Activated CD4-positive, alpha-beta T cell treated with anti-CD3 and anti-CD28 coated beads for 36 hours (primary cell): ENCODE data around the gene TRIM7. TPM values are rescaled to one million over a fixed set of nuclear protein-coding genes. Genes with fewer than 3 reads are reported as not detected.
"Not testable (repeated sequence)": the region's sequence is repeated elsewhere in the genome, so short reads cannot be mapped to it uniquely, and the experiment has no call there.

Source experiments
- ATAC-seq: fragments of 200-7000 bp; cut with Tn5 transposase; one replicate; pipeline ENCODE4 v1.10.0; 2021; ENCODE audit warnings: mild to moderate bottlenecking, moderate library complexity
- CTCF ChIA-PET: fragments of 350-600 bp; sonication (Branson Sonifier 250); formaldehyde crosslinking; loops from one replicate; lab custom pipeline; 2021; ENCODE audit warnings: antibody characterized with exemption; lab: Charles Lee
- POLR2A ChIA-PET: fragments of 350-600 bp; sonication (Branson Sonifier 250); formaldehyde crosslinking; loops from one replicate; lab custom pipeline; 2021; ENCODE audit warnings: antibody characterized with exemption, inconsistent platforms; lab: Charles Lee
- DNase-seq: peaks from one replicate; pipeline ENCODE4 v3.0.0-alpha.2; 2020
- H3K27ac Mint-ChIP-seq: one replicate; pipeline ENCODE4 v1.8.0; 2021; ENCODE audit warnings: mixed read lengths
- H3K27me3 Mint-ChIP-seq: one replicate; pipeline ENCODE4 v1.8.0; 2021; ENCODE audit warnings: mixed read lengths
- H3K36me3 Mint-ChIP-seq: one replicate; pipeline ENCODE4 v1.8.0; 2021; ENCODE audit warnings: low read depth, mixed read lengths
- H3K4me1 Mint-ChIP-seq: one replicate; pipeline ENCODE4 v1.8.0; 2021; ENCODE audit warnings: mixed read lengths
- H3K4me3 Mint-ChIP-seq: one replicate; pipeline ENCODE4 v1.8.0; 2021; ENCODE audit warnings: mild to moderate bottlenecking, moderate library complexity, mixed read lengths
- H3K9me3 Mint-ChIP-seq: one replicate; pipeline ENCODE4 v1.8.0; 2021; ENCODE audit warnings: low read depth, mixed read lengths
- intact Hi-C, 2 experiments: fragments of 100-400 bp; cut with DNase I in 1 of 2; cut with micrococcal nuclease in 1 of 2; formaldehyde crosslinking; loops; one replicate each; pipeline versions ENCODE4 v1.14.2 to v1.15.1; 2022 to 2024; cut with DNase I, micrococcal nuclease
- total RNA-seq, 2 experiments: library from RNA; stranded (reverse); gene quantifications; one replicate each; pipeline ENCODE4 v1.2.3, GENCODE V29; 2021

The TRIM7 gene
- total RNA-seq, 2 experiments from 2014 or later: 1.4 to 1.6 TPM

- ATAC-seq (no peak), DNase-seq (peak; percentile 69)
- H3K9me3 Mint-ChIP-seq: no peaks in the 10 kb centered on the region
- H3K27ac Mint-ChIP-seq: peak overlapping the region; percentile 95
- H3K4me3 Mint-ChIP-seq: peak overlapping the region; percentile 87
- peaks cover 65% of the 10 kb centered on the region for H3K4me1 Mint-ChIP-seq
- POLR2A ChIA-PET: interaction anchor here (0.7 to 2.6 kb wide), 3 partner anchors 30 to 40 kb away, joined by 3 to 13 read pairs (median 9); partner anchors contain the start of gene TRIM52
- H3K27me3 Mint-ChIP-seq: no peaks in the 10 kb centered on the region
- intact Hi-C loops: no loop called here
- CTCF ChIA-PET: interaction anchor here (0.6 to 1.9 kb wide), 6 partner anchors 9 to 413 kb away, joined by 3 to 7 read pairs (median 3); no protein-coding TSS in a partner anchor
- peaks cover 11% of the 10 kb centered on the region for H3K36me3 Mint-ChIP-seq
Observed at GRCh38 chr5:181221105-181221791, 16.3 kb upstream of the TRIM7 start.

GRCh38 chr5:181220178-181220515 is 15.2 kb upstream of the TRIM7 start:
- DNase-seq: no peak
- intact Hi-C loops: no loop called here
- ChIA-PET CTCF (interaction anchor here (0.7 to 1.1 kb wide), 2 partner anchors 13 to 35 kb away, joined by 3 read pairs; no protein-coding TSS in a partner anchor), POLR2A (interaction anchor here (0.6 to 0.7 kb wide), 2 partner anchors 47 to 56 kb away, joined by 3 read pairs; no protein-coding TSS in a partner anchor)
- Mint-ChIP-seq H3K27ac (no peak overlapping the region), H3K9me3 (no peaks in the 10 kb centered on the region), H3K27me3 (no peaks in the 10 kb centered on the region), H3K4me3 (peak overlapping the region; percentile 35), H3K36me3 (peaks cover 6% of the 10 kb centered on the region), H3K4me1 (peaks cover 60% of the 10 kb centered on the region)
- no peak for ATAC-seq

- peaks cover 54% of the 10 kb centered on the region for H3K4me1 Mint-ChIP-seq
- H3K27me3 Mint-ChIP-seq: no peaks in the 10 kb centered on the region
- H3K27ac Mint-ChIP-seq: no peak overlapping the region
- H3K4me3 Mint-ChIP-seq: peak overlapping the region; percentile 41
- POLR2A ChIA-PET: interaction anchor here (0.6 kb wide), 1 partner anchor 56 kb away, joined by 3 read pairs; no protein-coding TSS in a partner anchor
- CTCF ChIA-PET: no interaction called here
- DNase-seq (no peak), ATAC-seq (no peak)
- H3K9me3 Mint-ChIP-seq: no peaks in the 10 kb centered on the region
- intact Hi-C loops: no loop called here
- H3K36me3 Mint-ChIP-seq: peaks cover 1% of the 10 kb centered on the region
Observed at GRCh38 chr5:181219262-181220177, 14.5 kb upstream of the TRIM7 start.

- peak overlapping the region; percentile 85 for H3K27ac Mint-ChIP-seq
- POLR2A ChIA-PET: no interaction called here
- CTCF ChIA-PET: no interaction called here
- H3K36me3 Mint-ChIP-seq: no peaks in the 10 kb centered on the region
- DNase-seq (no peak), ATAC-seq (no peak)
- intact Hi-C loops: loop anchor here (1.0 kb wide), 4 partner anchors 11 to 408 kb away; no protein-coding TSS in a partner anchor
- peaks cover 47% of the 10 kb centered on the region for H3K4me1 Mint-ChIP-seq
- no peaks in the 10 kb centered on the region for H3K9me3 Mint-ChIP-seq
- no peaks in the 10 kb centered on the region for H3K27me3 Mint-ChIP-seq
- peak overlapping the region; percentile 77 for H3K4me3 Mint-ChIP-seq
Observed at GRCh38 chr5:181218795-181219124, 13.8 kb upstream of the TRIM7 start.

- intact Hi-C loops: loop anchor here (1.0 kb wide), 4 partner anchors 10 to 407 kb away; no protein-coding TSS in a partner anchor
- H3K9me3 Mint-ChIP-seq: no peaks in the 10 kb centered on the region
- H3K4me3 Mint-ChIP-seq: peak overlapping the region; percentile 77
- ChIA-PET CTCF (interaction anchor here (0.8 to 2.5 kb wide), 2 partner anchors 11 to 43 kb away, joined by 4 to 21 read pairs; no protein-coding TSS in a partner anchor), POLR2A (no interaction called here)
- peak overlapping the region; percentile 85 for H3K27ac Mint-ChIP-seq
- no peaks in the 10 kb centered on the region for H3K27me3 Mint-ChIP-seq
- peaks cover 2% of the 10 kb centered on the region for H3K36me3 Mint-ChIP-seq
- DNase-seq (peak; percentile 63), ATAC-seq (peak; percentile 3)
- H3K4me1 Mint-ChIP-seq: peaks cover 46% of the 10 kb centered on the region
Observed at GRCh38 chr5:181217803-181218062, 12.7 kb upstream of the TRIM7 start.

GRCh38 chr5:181217111-181217802 is 12.3 kb upstream of the TRIM7 start:
- H3K36me3 Mint-ChIP-seq: peaks cover 2% of the 10 kb centered on the region
- peaks cover 45% of the 10 kb centered on the region for H3K4me1 Mint-ChIP-seq
- ATAC-seq: peak; percentile 10
- ChIA-PET POLR2A (no interaction called here), CTCF (interaction anchor here (0.8 to 2.5 kb wide), 2 partner anchors 10 to 43 kb away, joined by 4 to 21 read pairs; no protein-coding TSS in a partner anchor)
- intact Hi-C loops: no loop called here
- H3K27me3 Mint-ChIP-seq: no peaks in the 10 kb centered on the region
- DNase-seq: peak; percentile 80
- peak overlapping the region; percentile 85 for H3K27ac Mint-ChIP-seq
- no peaks in the 10 kb centered on the region for H3K9me3 Mint-ChIP-seq
- peak overlapping the region; percentile 77 for H3K4me3 Mint-ChIP-seq

- H3K27ac Mint-ChIP-seq: peak overlapping the region; percentile 73
Observed at GRCh38 chr5:181215997-181216989, 11.3 kb upstream of the TRIM7 start.

GRCh38 chr5:181214249-181214648 is 9.3 kb upstream of the TRIM7 start:
- H3K36me3 Mint-ChIP-seq, H3K27ac Mint-ChIP-seq, H3K27me3 Mint-ChIP-seq, H3K9me3 Mint-ChIP-seq, POLR2A ChIA-PET, ATAC-seq, intact Hi-C loops, DNase-seq, H3K4me3 Mint-ChIP-seq: not testable (repeated sequence)
- H3K4me1 Mint-ChIP-seq: peaks cover 19% of the 10 kb centered on the region
- CTCF ChIA-PET: interaction anchor here (0.7 kb wide), 2 partner anchors 18 to 23 kb away, joined by 3 read pairs; no protein-coding TSS in a partner anchor

More at GRCh38 chr5:181215997-181216989, 11.3 kb upstream of the TRIM7 start:
- H3K4me3 Mint-ChIP-seq: peak overlapping the region; percentile 77
- DNase-seq (peak; percentile 72), ATAC-seq (peak; percentile 33)
- POLR2A ChIA-PET: interaction anchor here (0.7 to 1.2 kb wide), 3 partner anchors 9 to 28 kb away, joined by 3 to 4 read pairs (median 3); no protein-coding TSS in a partner anchor
- intact Hi-C loops: no loop called here
- peaks cover 35% of the 10 kb centered on the region for H3K4me1 Mint-ChIP-seq
- H3K36me3 Mint-ChIP-seq: peaks cover 2% of the 10 kb centered on the region
- no peaks in the 10 kb centered on the region for H3K9me3 Mint-ChIP-seq
- CTCF ChIA-PET: interaction anchor here (0.6 to 2.5 kb wide), 7 partner anchors 9 to 73 kb away, joined by 3 to 21 read pairs (median 4); no protein-coding TSS in a partner anchor
- H3K27me3 Mint-ChIP-seq: no peaks in the 10 kb centered on the region

- DNase-seq (no peak), ATAC-seq (no peak)
- POLR2A ChIA-PET: no interaction called here
- CTCF ChIA-PET: interaction anchor here (1.3 to 1.5 kb wide), 2 partner anchors 9 to 28 kb away, joined by 3 to 7 read pairs; no protein-coding TSS in a partner anchor
- peaks cover 2% of the 10 kb centered on the region for H3K36me3 Mint-ChIP-seq
- intact Hi-C loops: no loop called here
- H3K27me3 Mint-ChIP-seq: no peaks in the 10 kb centered on the region
- no peak overlapping the region for H3K27ac Mint-ChIP-seq
- H3K4me3 Mint-ChIP-seq: no peak overlapping the region
- peaks cover 23% of the 10 kb centered on the region for H3K4me1 Mint-ChIP-seq
- H3K9me3 Mint-ChIP-seq: no peaks in the 10 kb centered on the region
Observed at GRCh38 chr5:181212934-181213333, 7.9 kb upstream of the TRIM7 start.

- H3K4me3 Mint-ChIP-seq: no peak overlapping the region
- H3K36me3 Mint-ChIP-seq: peaks cover 5% of the 10 kb centered on the region
- no peaks in the 10 kb centered on the region for H3K9me3 Mint-ChIP-seq
- POLR2A ChIA-PET: no interaction called here
- H3K4me1 Mint-ChIP-seq: peaks cover 22% of the 10 kb centered on the region
- CTCF ChIA-PET: interaction anchor here (1.3 to 1.5 kb wide), 2 partner anchors 10 to 27 kb away, joined by 3 to 7 read pairs; no protein-coding TSS in a partner anchor
- peaks cover 3% of the 10 kb centered on the region for H3K27me3 Mint-ChIP-seq
- no peak overlapping the region for H3K27ac Mint-ChIP-seq
- intact Hi-C loops: no loop called here
- ATAC-seq: no peak
- DNase-seq: no peak
Observed at GRCh38 chr5:181212080-181212479, 7.1 kb upstream of the TRIM7 start.
